H1 (cell line): Measurements from ENCODE around the gene TMEM89. TPM values are rescaled to one million over a fixed set of nuclear protein-coding genes. Genes with fewer than 3 reads are reported as not detected.

Source experiments
- CBX5 ChIP-seq: fragments of 300-800, 300-1000 bp; sonication (generic); IDR thresholded peaks from 2 replicates; pipeline ENCODE4 v1.7.1; 2016; ENCODE audit warnings: antibody characterized with exemption, low read length, low read depth
- CHD2 ChIP-seq: IDR thresholded peaks from 2 replicates; pipeline ENCODE4 v1.6.1; 2012; ENCODE audit warnings: low read length, improper control_type of control experiment
- HDAC2 ChIP-seq, 2 experiments: fragments of 300-600 bp in 1 of 2; sonication (generic) in 1 of 2; IDR thresholded peaks; 2 replicates each; pipeline ENCODE4 v1.6.1; 2011 to 2012; ENCODE audit warnings: low read depth in 2 of 2, low read length in 2 of 2, mild to moderate bottlenecking in 2 of 2, moderate library complexity in 2 of 2, borderline replicate concordance in 1 of 2, inconsistent platforms in 1 of 2
- KDM1A ChIP-seq: fragments of 200-600, 300-600 bp; sonication (generic); IDR thresholded peaks from 2 replicates; pipeline ENCODE4 v1.7.1; 2016; ENCODE audit warnings: mild to moderate bottlenecking, low read length, borderline replicate concordance
- KDM5A ChIP-seq: fragments of 200-600 bp; IDR thresholded peaks from 2 replicates; pipeline ENCODE4 v1.7.1; 2012; ENCODE audit warnings: mild to moderate bottlenecking, low read length, inconsistent platforms, mixed read lengths
- MAX ChIP-seq: IDR thresholded peaks from 2 replicates; pipeline ENCODE4 v1.6.1; 2012; ENCODE audit warnings: inconsistent platforms
- RFX5 ChIP-seq: IDR thresholded peaks from 2 replicates; pipeline ENCODE4 v1.6.1; 2011; ENCODE audit warnings: low read depth, low read length, improper control_type of control experiment, borderline replicate concordance
- USF2 ChIP-seq: IDR thresholded peaks from 2 replicates; pipeline ENCODE4 v1.6.1; 2011; ENCODE audit warnings: low read length, improper control_type of control experiment
- YY1 ChIP-seq: IDR thresholded peaks from 2 replicates; pipeline ENCODE4 v1.6.1; 2011; ENCODE audit warnings: low read depth, mild to moderate bottlenecking, low read length
- polyA plus RNA-seq, 7 experiments: library from polyadenylated mRNA; depleted of rRNA in 3 of 7; stranded (reverse) in 5 of 7; unstranded in 2 of 7; fragments of >200 nt in 5 of 7; fragments of 200-250 nt in 2 of 7; gene quantifications; 1 replicate in 5 of 7; 2 replicates in 1 of 7; 4 replicates in 1 of 7; pipeline versions ENCODE4 v1.2.1 to v1.2.3, GENCODE V29; 2011 to 2013; ENCODE audit warnings: missing spikeins in 2 of 7, mixed read lengths in 2 of 7
- total RNA-seq: library from RNA; stranded (reverse); fragmentation: NEBNext Ultra II Directional; extraction: Animal tissue kit (Norgen Biotek cat#: 25700); gene quantifications from 2 replicates; pipeline ENCODE4 v1.2.1, GENCODE V29; 2021

The TMEM89 gene
- total and polyA plus RNA-seq, 2 of the 8 experiments (the other 6 are each of a cell fraction or from before 2014, with no cell fraction given): not detected

GRCh38 chr3:48631516-48632448 lies 10.2 kb upstream of the TMEM89 start (continued):
- TF ChIP-seq USF2 (no peak), HDAC2 (IDR thresholded peaks at IDR 0.05; ENCODE audit: borderline replicate concordance in 1 of 2, low read depth in 2 of 2, low read length in 2 of 2) (no peak), KDM5A (no peak), YY1 (no peak), RFX5 (no peak), CHD2 (no peak), CBX5 (no peak), MAX (no peak), KDM1A (no peak)
